ENCODE results near the gene KCNJ6. TPM values are rescaled to one million over a fixed set of nuclear protein-coding genes. Genes with fewer than 3 reads are reported as not detected.
"Not testable (repeated sequence)": the region's sequence is repeated elsewhere in the genome, so short reads cannot be mapped to it uniquely, and the experiment has no call there.

KCNJ6 gene
- total RNA-seq, 1 experiment from 2014 or later, result 18.9 TPM

DNA sequence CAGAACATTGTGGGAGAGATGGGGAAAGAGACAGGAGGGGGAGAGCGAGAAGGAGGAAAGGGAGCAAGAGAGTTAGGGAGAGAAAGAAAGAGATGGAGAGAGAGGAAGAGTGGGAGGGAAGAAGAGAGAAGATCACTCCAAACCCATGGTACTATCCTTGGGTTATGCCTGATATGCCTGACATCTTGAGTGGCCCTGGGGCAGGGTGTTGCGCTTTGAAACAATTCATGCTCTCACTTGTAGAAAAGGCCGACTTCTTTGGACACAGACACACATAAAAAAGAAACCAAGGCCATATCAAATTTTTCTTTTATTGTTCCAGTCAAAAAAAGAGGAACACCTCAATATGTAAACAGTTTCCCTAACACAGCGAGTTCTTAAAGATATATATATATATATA lies 309.2 kb downstream of the KCNJ6 start:
- DNase-seq (ENCODE audit: low read depth), result no peak

DNA sequence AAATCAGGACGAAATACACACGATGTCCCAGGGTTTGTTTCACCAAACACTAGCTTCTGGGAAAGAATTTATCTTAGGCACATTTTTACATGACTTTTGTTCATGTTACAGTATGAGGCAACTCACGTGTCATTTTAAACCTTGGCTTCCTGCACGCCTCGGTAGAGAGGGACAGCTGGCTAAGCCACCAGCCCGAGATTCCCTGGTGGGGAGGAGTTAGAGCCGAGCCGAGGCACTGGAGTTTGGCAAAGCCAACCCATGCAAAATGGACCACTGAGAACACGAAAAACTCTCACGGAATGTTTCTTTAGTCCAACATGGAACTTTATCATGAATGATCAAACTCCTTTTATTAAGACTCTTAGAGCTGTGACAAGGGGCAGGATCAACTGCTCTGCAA lies 309.7 kb downstream of the KCNJ6 start:
- DNase-seq (ENCODE audit: low read depth), result peak; percentile 30

DNA sequence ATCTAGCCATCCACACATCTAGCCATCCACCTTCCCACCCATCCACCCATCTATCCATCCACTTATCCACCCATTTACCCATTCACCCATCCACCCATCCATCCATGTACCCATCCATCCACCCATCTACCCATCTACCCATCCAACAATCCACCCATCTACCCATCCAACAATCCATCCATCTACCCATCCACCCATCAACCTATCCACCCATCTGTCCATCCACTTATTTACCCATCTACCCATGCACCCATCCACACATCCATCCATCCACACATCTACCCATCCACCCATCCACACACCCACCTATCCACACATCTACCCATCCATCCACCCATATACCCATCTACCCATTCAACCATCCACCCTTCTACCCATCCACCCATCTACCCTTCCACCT lies 311.3 kb downstream of the KCNJ6 start:
- no peak for DNase-seq (ENCODE audit: low read depth)

DNA sequence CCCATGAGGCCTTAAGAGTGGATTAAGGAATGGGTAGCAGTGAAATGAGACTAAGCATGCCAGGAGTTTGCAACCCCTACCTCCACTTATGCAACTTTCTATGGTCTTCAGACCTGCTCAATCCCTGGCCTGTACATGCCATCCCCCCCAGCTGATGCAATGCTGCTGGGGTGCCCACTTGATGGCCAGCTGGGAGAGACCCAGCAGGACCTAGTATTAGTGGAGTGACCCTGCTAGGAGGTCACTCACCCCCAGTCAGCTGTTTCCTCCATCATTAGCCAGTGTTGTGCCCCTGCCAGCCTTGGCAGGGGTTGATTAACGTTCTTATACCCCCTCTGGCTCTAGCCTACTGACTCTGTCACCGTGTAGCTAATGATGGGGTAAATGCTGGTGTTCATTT lies 313.1 kb downstream of the KCNJ6 start:
- DNase-seq (ENCODE audit: low read depth), result no peak

DNA sequence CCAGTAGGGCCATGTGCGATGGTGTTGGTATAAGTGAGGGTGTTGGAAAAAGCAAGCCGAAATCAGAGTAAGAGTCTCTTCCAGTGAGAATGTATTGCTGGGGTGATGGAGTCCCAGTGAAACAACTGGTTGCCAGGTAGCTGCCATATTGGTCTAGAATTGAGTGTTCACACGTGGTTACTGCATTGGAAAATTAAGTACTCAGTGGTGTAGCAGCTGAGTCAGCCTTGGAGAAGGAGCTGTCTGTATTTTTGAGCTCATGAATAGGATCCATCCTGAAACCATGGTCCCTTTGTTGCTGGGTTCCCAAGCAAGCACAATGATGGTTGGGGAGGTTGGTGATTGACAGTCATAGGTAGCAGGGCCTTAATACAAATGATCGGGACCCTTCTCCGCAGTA lies 314.3 kb downstream of the KCNJ6 start:
- no peak for DNase-seq (ENCODE audit: low read depth)

DNA sequence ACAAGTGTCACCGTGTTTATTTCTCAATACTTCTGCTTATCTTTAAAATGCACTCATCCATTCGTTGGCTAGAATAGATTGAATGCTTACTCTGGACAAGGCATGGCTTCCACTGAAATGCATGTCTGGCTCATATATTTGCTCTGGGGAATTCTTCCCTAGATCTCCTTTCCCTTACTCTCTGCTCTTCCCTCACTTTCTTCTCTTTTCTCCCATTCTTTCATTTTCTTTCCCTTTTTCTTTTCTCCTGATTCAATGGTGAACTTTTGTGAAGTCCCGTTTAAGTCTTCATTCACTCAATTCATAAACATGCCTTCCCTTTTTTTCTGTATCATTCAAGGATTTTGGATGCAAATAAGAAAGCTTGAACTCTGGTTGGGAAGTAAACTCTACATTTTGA lies 315.2 kb downstream of the KCNJ6 start:
- DNase-seq (ENCODE audit: low read depth), result no peak

DNA sequence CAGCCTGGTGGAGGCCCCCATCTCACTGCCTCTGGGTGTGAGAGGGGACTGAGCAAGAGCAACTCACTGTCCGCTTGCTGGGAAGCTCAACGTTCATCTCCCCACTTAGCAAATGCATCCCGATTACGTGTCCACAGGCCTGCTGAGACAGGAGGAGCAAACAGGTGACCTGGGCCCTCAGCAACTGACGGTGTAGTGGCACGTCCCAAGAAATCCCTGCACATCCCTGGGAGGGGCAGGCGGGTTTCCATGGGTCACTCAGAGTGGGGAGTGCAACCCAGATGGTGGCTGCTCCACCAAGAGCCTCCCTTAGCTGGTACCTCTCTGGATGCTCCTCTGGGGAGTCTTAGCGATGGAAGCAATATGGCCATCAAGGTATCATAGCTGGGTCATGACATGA lies 320.3 kb downstream of the KCNJ6 start:
- DNase-seq (ENCODE audit: low read depth), result no peak

DNA sequence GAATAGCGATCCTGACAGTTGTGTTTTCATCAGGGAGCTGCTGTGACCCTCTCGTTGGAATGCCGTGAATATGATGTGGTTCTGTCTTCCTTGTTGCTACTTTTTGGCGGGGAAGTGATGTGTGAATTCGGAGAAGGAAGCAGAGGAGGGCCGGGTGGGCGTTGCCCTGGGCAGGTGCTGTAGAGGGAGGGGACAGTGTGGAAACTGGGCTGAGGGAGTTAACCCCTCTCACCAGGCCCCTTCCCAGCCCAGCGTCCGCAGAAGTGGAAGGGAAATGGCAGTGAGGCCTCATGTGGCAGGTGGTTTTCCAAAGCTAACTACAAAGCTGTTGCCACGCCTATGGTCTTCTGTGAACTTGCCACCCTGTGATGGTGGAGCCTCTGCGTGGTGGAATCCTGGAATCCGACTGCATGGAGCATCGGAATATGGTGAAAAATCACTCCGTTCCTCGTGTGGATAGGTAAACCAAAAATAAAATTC lies 321.7 kb downstream of the KCNJ6 start:
- no peak for DNase-seq (ENCODE audit: low read depth)

DNA sequence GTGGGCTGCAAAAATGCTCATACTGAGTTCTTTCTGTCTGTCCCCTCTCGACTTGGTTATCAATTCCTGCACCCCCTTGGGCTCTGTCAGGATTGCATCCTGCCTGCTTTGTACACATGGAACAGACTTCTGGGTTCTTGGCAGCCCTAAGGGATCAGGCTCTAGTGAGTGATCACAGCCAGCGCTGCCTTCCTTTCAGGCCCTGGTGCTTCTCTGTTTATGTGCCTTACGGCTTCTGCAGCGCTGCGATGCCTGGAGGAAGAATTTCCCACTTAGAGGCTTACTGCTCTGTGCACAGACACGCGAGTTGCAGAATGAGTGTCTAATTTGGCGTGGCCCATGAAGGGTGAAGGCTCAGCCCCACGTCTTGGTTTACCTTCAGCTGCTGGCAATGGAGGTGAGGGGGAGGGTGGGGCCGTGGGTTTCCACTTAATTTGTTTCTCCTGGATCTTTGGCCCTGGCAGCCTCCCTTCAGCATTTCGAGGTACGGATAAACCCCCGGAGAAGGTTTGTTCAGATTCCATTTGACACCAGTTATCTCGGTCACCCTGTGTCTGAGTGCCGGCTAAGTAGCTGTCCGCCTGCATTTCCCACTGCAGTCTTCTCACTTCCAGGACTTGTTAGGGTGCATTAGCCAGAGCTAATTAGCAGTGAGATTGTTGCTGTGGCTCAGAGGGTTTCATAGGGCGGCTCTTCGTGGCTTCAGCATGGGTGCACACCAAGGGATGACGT lies 322.4 kb downstream of the KCNJ6 start:
- no peak for DNase-seq (ENCODE audit: low read depth)

DNA sequence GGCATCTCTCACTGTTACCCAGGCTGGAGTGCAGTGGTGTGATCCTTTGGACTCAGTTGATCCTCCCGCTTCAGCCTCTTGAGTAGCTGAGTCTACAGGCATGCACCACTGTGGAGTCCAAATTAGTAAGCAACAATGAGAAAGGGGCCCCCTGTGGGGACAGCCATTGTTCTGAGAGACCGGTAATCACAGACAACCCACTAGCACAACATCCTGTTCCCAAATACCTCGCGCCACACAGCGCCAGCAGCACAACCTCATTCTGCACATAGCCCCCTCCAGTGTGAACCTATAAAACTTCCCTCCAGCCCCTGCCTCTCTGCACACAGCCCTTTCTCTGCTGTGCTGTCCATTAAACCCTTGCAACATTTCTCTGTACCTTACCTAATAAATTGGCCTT lies 323.2 kb downstream of the KCNJ6 start:
- DNase-seq (ENCODE audit: low read depth), result no peak

DNA sequence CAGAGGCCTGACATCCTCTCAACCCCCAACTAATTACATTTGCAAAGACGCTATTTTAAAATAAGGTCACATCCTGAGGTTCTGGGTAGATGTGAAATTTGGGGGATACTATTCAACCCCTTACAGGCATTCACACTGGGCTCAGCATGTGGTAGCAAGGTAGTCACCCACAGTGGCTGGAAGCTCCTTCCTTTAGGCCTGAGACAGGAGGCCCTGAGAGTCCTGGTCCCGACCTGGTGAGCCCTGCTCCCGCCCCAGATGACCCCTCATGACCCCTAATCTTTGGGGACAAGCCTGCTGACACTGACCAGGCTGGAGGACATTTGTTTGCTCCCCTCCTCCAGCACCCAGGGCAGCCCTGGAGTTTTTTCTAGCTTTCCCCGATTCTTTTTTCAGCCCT lies 323.8 kb downstream of the KCNJ6 start:
- DNase-seq (ENCODE audit: low read depth), result no peak

DNA sequence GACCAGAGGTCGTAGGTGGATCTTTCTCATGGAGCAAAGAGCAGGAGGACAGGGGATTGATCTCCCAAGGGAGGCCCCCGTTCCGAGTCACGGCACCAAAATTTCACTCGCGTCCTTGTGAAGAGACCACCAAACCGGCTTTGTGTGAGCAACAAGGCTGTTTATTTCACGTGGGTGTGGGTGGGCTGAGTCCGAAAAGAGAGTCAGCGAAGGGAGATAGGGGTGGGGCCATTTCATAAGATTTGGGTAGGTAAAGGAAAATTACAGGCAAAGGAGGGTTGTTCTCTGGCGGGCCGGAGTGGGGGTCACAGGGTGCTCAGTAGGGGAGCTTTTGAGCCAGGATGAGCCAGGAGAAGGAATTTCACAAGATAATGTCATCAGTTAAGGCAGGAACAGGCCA lies 324.3 kb downstream of the KCNJ6 start:
- DNase-seq (ENCODE audit: low read depth), result not testable (repeated sequence)

DNA sequence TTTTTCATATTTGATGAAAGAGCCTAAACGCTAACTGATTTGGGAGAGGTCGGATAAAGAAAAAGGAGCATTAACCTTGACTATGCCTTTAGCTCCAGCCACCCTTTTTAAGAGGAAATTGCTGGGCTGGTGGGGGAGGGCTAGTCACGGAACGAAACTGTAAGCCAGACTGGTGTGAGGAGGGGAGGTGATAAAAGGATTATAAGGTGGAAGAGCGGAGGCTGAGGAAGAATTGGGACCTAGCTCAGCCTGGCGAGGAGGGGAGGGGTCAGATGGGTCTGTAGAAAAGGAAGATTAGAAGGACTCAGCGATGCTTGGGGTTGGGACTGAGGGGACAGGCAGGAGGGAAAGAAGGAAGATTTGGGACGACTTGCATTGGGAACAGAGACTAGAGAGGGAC lies 325.4 kb downstream of the KCNJ6 start:
- DNase-seq (ENCODE audit: low read depth), result not testable (repeated sequence)

DNA sequence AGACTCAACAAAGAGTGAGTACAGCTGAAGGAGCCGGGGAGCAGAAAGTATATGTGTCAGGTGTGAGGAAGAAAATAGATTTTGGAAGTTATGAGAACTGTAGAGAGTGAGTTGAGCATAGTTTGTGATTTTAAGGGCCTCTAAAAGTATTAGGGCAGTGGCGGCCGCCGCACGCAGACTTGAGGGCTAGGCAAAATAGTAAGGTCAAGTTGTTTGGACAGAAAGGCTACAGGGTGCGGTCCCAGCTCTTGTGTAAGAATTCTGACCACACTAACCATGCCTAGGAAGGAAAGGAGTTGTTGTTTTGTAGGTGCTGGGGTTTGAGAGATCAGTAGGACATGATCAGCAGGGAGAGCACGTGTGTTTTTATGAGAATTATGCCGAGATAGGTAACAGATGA lies 327.6 kb downstream of the KCNJ6 start:
- not testable (repeated sequence) for DNase-seq (ENCODE audit: low read depth)

DNA sequence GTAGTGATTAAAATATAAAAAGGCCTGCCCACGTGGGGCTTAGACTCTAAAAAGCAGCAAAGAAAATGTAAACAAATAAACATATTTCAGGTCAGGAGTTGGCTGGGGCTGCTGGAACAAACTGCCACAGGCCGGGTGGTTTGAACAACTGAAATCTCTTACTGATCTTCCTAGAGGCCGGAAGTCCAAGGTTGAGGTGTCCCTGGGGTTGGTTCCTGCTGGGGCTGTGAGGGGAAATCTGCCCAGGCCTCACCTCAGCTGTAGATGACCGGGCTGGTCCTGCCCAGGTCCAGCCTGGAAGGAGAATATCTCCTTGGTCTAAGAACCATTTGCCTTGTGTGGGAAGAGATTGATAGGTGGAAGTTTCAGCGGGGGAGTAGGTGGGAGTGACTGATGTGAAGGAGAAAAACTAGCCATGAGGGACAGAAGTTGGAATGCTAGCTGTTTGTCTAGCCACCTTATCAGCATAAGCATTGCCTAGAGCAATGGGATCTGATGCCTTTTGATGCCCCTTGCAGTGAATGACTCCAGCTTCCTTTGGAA lies 328.6 kb downstream of the KCNJ6 start:
- no peak for DNase-seq (ENCODE audit: low read depth)

DNA sequence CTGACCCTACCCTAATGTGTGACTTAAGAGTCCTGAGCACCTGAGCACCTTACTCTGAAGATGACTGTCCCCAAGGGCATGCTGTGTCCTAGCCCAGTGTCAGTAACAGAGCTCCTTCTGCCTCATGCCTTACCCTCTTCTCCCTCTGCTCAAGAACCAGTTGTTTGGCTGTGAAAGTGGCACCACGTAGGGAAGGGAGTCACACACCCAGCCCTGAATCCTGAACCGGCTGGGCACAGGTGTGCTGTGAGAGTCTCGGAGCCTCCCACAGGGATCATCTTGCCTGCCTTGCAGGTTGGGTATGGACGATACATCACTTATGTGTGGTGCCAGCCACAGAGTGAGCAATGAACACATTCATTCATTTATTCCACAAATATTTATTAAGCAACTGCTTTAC lies 329.1 kb downstream of the KCNJ6 start:
- no peak for DNase-seq (ENCODE audit: low read depth)

DNA sequence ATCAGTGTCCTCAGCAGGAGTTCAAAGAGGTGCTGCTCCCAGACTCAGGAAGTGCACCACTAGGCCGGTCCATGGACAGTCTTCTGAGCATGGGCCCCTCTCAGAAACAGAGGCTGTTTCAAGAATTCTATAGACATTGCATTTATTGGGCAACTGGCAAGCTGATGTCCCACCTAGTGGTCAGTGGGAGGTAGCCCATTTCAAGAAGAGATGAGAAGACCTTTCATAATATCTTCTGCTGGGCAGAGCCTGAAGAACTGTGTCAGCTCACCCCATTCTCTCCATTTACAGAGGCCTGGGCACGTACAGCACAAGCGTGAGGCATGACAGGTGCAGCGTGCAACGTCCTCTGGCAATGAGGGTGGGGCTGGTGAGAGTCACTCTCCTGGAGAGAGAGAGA lies 333.7 kb downstream of the KCNJ6 start:
- DNase-seq (ENCODE audit: low read depth), result peak; percentile 78

DNA sequence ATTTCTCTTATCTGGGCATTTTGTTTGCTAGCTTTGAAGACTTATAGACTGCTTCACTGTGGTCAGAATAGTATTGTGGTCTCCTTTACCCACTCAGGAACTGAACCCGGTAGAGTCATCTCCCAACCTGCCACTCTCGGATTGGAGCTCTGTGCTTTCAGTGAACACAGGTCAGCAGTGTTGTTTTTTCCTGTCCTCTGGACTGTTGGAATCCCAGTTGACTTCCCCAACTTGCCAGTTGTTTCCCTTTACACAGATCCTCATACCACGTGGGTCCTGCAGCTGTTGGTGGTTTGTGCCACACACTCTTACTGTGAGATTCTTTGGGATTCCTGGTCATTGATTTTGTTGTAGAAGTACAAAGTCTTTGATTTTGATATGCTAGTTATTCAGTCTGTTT lies 335.6 kb downstream of the KCNJ6 start:
- DNase-seq (ENCODE audit: low read depth), result peak; percentile 97

DNA sequence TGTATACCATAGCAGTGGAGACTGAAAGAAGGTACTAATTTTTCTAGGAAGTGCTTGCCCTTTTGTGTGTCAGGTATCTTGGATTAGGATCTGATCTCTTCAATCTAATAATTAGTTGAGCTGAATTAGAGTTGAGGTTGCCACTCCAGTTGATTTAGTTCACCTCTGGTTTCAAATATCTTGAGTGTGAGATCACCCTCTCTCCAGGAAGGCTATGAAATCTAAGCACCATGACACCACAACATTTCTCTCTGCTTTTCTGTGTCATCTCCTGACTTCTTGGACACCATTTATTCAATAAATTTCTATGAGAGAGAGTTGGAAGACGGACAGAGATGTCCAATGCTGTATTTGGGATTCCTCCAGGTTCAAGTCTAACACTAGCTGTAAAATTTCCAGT lies 336.9 kb downstream of the KCNJ6 start:
- DNase-seq (ENCODE audit: low read depth), result no peak

DNA sequence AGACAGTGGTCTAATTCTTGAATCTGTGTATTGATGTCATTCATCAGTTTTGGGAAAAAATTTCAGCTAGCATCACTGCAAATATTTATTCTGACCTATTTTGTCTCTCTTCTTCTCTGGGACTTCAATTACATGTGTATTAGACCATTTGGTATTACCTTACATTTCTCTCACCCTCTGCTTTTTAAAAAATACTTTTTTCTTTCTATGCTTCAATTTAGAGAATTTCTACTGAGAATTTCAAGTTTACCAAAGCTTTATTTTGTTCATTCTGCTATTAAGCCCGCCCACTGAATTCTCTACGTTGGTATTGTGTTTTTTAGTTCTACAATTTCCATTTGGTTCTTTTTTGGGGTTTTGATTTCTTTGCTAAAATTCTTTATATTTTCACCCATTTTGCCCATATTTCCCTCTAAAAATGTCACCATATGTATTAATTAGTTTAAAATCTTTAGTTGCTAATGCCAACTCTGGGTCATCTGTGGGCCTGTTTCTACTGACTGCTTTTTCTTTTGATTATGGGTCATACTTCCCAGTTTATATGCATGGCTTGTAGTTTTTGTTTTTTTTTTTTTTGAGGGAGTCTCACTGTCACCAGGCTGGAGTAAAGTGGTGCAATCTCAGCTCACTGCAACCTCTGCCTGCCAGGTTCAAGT lies 337.7 kb downstream of the KCNJ6 start:
- DNase-seq (ENCODE audit: low read depth), result no peak

DNA sequence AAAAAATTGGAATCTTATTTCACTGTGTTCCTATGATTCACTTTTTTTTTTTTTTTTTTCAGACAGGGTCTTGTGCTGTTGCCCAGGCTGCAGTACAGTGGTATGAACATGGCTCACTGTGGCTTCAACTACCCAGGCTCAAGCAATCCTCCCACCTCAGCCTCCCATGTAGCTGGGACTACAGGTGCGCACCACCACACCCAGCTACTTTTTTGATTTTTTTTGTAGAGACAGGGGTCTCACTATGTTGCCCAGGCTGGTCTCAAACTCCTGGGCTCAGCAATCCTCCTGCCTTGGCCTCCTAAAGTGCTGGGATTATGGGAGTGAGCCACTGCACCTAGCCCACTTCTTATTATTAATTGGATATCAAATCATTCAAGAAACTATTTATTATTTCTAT lies 339.3 kb downstream of the KCNJ6 start:
- not testable (repeated sequence) for DNase-seq (ENCODE audit: low read depth)

DNA sequence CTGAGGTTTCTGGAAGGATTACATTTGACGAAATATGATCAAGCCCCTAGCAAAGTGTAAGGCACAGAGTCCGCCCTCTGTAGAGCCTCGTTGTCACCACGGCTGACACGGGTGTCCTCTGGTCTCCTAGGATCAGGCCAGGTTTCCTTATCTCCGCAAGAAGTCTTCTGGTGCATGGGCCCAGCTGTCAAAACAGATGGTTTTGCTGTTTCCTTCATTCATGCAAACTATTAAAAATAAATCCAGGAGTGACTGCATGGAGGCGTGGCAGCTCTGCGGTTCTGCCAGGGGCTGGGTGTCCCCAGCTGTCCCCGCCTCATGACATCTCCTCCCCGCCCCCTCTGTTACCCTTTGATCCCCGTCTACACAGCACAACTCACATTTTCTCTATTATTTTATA lies 340.7 kb downstream of the KCNJ6 start:
- peak; percentile 61 for DNase-seq (ENCODE audit: low read depth)

DNA sequence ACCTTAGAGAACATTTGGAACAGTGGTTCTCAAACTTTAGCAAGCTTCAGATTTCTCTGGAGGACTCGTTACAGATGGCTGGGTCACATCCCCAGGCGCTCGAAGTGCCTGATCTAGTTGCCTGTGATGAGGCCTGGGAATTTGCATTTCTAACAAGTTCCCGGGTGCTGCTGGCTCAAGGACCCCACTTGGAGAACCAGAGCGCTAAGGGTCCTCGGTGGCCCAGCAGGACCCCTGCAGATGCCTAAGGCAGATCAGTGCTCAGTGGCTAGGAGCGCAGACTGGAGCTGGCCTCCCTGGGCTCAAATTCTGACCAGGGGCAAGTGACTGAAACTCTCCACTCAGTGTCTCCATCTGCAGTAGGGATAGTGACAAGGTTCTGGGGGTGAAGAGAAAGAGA lies 341.5 kb downstream of the KCNJ6 start:
- no peak for DNase-seq (ENCODE audit: low read depth)
